LNCAP (cell line): ENCODE measurements around the gene SIPA1.

Experiments
- CTCF ChIP-seq: fragments of 450-650 bp; IDR thresholded peaks from 2 replicates; pipeline ENCODE4 v1.5.1; 2017; ENCODE audit warnings: mild to moderate bottlenecking

SIPA1 gene

GRCh38 chr11:65698205-65698604, 60.3 kb downstream of the SIPA1 start:
- TF ChIP-seq CTCF: no peak

GRCh38 chr11:65699306-65699705, 61.4 kb downstream of the SIPA1 start:
- TF ChIP-seq CTCF: no peak

GRCh38 chr11:65700399-65700798, 62.5 kb downstream of the SIPA1 start:
- TF ChIP-seq CTCF: no peak
